ENCODE results near the gene PADI1.

PADI1 gene

GRCh38 chr1:17264470-17264869 lies 59.5 kb downstream of the PADI1 start:
- H3K4me3 ChIP-seq (ENCODE audit: insufficient read depth, low read length, poor library complexity, severe bottlenecking), result no peak overlapping the region
- no peak overlapping the region for H3K27ac ChIP-seq (ENCODE audit: low read depth, low read length)
- no peaks in the 10 kb centered on the region for H3K9me3 ChIP-seq (ENCODE audit: insufficient read depth, low read length)
- no peaks in the 10 kb centered on the region for H3K79me2 ChIP-seq (ENCODE audit: insufficient read depth, low read length)
- H3K27me3 ChIP-seq (ENCODE audit: low read length), result no peaks in the 10 kb centered on the region
- H3K9me2 ChIP-seq (replicated peaks; ENCODE audit: insufficient read depth, low read length), result no peaks in the 10 kb centered on the region
- no peak for TF ChIP-seq CTCF (IDR thresholded peaks at IDR 0.05; ENCODE audit: insufficient read depth, low read length, poor library complexity, severe bottlenecking)
- no peak for TF ChIP-seq EZH2phosphoT487 (conservative IDR thresholded peaks at IDR 0.05; ENCODE audit: low read length)
- H4K20me1 ChIP-seq (ENCODE audit: low read depth, low read length), result no peaks in the 10 kb centered on the region
- no peak overlapping the region for H3K9ac ChIP-seq (ENCODE audit: low read length)
- H2AFZ ChIP-seq (ENCODE audit: low read depth, low read length, severe bottlenecking), result no peak overlapping the region
- no peaks in the 10 kb centered on the region for H3F3A ChIP-seq (ENCODE audit: insufficient read depth)
- no peak overlapping the region for H3K4me2 ChIP-seq (ENCODE audit: low read depth, low read length, poor library complexity, severe bottlenecking)
- H3K36me3 ChIP-seq (ENCODE audit: low read length), result no peaks in the 10 kb centered on the region

- Histone ChIP-seq H3F3A (ENCODE audit: insufficient read depth) (no peaks in the 10 kb centered on the region), H3K9me3 (ENCODE audit: insufficient read depth, low read length) (no peaks in the 10 kb centered on the region), H3K79me2 (ENCODE audit: insufficient read depth, low read length) (no peaks in the 10 kb centered on the region), H3K4me2 (ENCODE audit: low read depth, low read length, poor library complexity, severe bottlenecking) (no peak overlapping the region), H3K9me2 (replicated peaks; ENCODE audit: insufficient read depth, low read length) (no peaks in the 10 kb centered on the region), H2AFZ (ENCODE audit: low read depth, low read length, severe bottlenecking) (no peak overlapping the region), H3K27me3 (ENCODE audit: low read length) (no peaks in the 10 kb centered on the region), H3K27ac (ENCODE audit: low read depth, low read length) (no peak overlapping the region), H3K9ac (ENCODE audit: low read length) (no peak overlapping the region), H3K4me3 (ENCODE audit: insufficient read depth, low read length, poor library complexity, severe bottlenecking) (no peak overlapping the region), H4K20me1 (ENCODE audit: low read depth, low read length) (no peaks in the 10 kb centered on the region), H3K36me3 (ENCODE audit: low read length) (no peaks in the 10 kb centered on the region)
- TF ChIP-seq EZH2phosphoT487 (conservative IDR thresholded peaks at IDR 0.05; ENCODE audit: low read length), result no peak
- TF ChIP-seq CTCF (IDR thresholded peaks at IDR 0.05; ENCODE audit: insufficient read depth, low read length, poor library complexity, severe bottlenecking), result no peak
Measured at GRCh38 chr1:17265162-17265561, 60.2 kb downstream of the PADI1 start.

GRCh38 chr1:17265950-17266349 lies 61.0 kb downstream of the PADI1 start:
- no peaks in the 10 kb centered on the region for H3K27me3 ChIP-seq (ENCODE audit: low read length)
- no peaks in the 10 kb centered on the region for H3K79me2 ChIP-seq (ENCODE audit: insufficient read depth, low read length)
- no peaks in the 10 kb centered on the region for H3K9me3 ChIP-seq (ENCODE audit: insufficient read depth, low read length)
- no peaks in the 10 kb centered on the region for H3K9me2 ChIP-seq (replicated peaks; ENCODE audit: insufficient read depth, low read length)
- no peaks in the 10 kb centered on the region for H4K20me1 ChIP-seq (ENCODE audit: low read depth, low read length)
- TF ChIP-seq EZH2phosphoT487 (conservative IDR thresholded peaks at IDR 0.05; ENCODE audit: low read length) (no peak), CTCF (IDR thresholded peaks at IDR 0.05; ENCODE audit: insufficient read depth, low read length, poor library complexity, severe bottlenecking) (no peak)
- H3K4me3 ChIP-seq (ENCODE audit: insufficient read depth, low read length, poor library complexity, severe bottlenecking), result no peak overlapping the region
- H2AFZ ChIP-seq (ENCODE audit: low read depth, low read length, severe bottlenecking), result no peak overlapping the region
- no peak overlapping the region for H3K27ac ChIP-seq (ENCODE audit: low read depth, low read length)
- H3K36me3 ChIP-seq (ENCODE audit: low read length), result no peaks in the 10 kb centered on the region
- H3F3A ChIP-seq (ENCODE audit: insufficient read depth), result no peaks in the 10 kb centered on the region
- H3K4me2 ChIP-seq (ENCODE audit: low read depth, low read length, poor library complexity, severe bottlenecking), result no peak overlapping the region
- H3K9ac ChIP-seq (ENCODE audit: low read length), result no peak overlapping the region

Measured in SU-DHL-6 (cell line).